ENCODE measurements around the gene COX19. TPM values are rescaled to one million over a fixed set of nuclear protein-coding genes. Genes with fewer than 3 reads are reported as not detected.

Gene COX19
- total and polyA plus RNA-seq, 2 of the 13 experiments (the other 11 are each of a cell fraction or from before 2014, with no cell fraction given): 11.5 to 21.7 TPM

DNA sequence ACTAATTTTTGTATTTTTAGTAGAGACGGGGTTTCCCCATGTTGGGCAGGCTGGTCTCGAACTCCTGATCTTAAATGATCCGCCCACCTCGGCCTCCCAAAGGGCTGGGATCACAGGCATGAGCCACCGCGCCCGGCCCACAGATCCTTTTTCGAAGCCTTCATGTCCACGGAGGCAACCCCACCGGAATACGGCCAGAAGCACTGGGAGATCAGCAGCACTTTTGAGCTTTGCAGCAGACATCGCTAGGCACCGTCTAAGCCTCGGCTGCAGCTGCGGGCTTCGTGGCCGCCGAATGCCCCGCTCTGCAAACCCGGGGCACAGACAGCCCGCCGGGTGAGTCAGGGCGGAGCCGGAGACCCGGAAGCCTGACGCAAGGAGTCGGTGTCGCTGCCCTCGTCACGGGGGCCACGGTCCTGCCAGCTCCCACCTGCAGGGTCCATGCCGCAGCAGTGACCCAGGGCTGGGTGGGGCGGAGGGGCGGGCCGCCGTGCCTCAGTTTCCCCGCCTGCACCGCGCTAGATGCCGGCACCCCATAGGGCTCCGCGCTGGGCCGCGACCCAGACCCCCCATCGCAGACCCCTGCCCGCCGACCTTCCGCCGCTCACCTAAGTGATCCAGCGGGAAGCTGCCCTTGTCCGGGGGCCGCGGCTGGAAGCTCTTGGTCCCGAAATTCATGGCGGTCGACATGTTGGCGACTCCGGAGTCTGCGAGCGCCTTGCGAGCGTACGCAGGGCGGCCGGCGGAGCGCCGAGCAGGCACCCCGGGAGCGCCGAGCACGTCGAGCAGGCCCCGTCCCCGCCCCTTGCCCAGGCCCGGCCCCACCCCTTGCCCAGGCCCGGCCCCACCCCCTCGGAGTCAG is at the start of gene COX19 (continued):
- peak; percentile 79 for TF ChIP-seq POLR2G (IDR thresholded peaks at IDR 0.05; ENCODE audit: low read depth, low read length)
- TF ChIP-seq, protein P1, sequence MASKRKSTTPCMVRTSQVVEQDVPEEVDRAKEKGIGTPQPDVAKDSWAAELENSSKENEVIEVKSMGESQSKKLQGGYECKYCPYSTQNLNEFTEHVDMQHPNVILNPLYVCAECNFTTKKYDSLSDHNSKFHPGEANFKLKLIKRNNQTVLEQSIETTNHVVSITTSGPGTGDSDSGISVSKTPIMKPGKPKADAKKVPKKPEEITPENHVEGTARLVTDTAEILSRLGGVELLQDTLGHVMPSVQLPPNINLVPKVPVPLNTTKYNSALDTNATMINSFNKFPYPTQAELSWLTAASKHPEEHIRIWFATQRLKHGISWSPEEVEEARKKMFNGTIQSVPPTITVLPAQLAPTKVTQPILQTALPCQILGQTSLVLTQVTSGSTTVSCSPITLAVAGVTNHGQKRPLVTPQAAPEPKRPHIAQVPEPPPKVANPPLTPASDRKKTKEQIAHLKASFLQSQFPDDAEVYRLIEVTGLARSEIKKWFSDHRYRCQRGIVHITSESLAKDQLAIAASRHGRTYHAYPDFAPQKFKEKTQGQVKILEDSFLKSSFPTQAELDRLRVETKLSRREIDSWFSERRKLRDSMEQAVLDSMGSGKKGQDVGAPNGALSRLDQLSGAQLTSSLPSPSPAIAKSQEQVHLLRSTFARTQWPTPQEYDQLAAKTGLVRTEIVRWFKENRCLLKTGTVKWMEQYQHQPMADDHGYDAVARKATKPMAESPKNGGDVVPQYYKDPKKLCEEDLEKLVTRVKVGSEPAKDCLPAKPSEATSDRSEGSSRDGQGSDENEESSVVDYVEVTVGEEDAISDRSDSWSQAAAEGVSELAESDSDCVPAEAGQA (IDR thresholded peaks at IDR 0.05; ENCODE audit: low read depth): peak; percentile 83
- TF ChIP-seq, protein P1 (CRISPR knock-in tag; IDR thresholded peaks at IDR 0.05; ENCODE audit: borderline replicate concordance): 0 out of 2 replicates have a peak, but pooled peaks have one; percentile 23
- no peak; the same call in 1 of the 2 replicates for TF ChIP-seq NRL (CRISPR knock-in tag; IDR thresholded peaks at IDR 0.05; ENCODE audit: borderline replicate concordance)
- no peak for TF ChIP-seq SP1 (IDR thresholded peaks at IDR 0.05)
- peak; percentile 91 for TF ChIP-seq SP1 (CRISPR knock-in tag; IDR thresholded peaks at IDR 0.05)
- TF ChIP-seq ZNF691 (CRISPR knock-in tag; IDR thresholded peaks at IDR 0.05; ENCODE audit: borderline replicate concordance, low read depth): peak; percentile 95
- TF ChIP-seq ZNF615 (CRISPR knock-in tag; IDR thresholded peaks at IDR 0.05; ENCODE audit: borderline replicate concordance): 0 out of 2 replicates have a peak, but pooled peaks have one; percentile 37
- peak; percentile 35; the same call in 1 of the 2 replicates for TF ChIP-seq ZNF619 (CRISPR knock-in tag; IDR thresholded peaks at IDR 0.05)
- TF ChIP-seq ZNF18 (CRISPR knock-in tag; IDR thresholded peaks at IDR 0.05; ENCODE audit: insufficient replicate concordance): peak; percentile 26
- TF ChIP-seq, protein P2, sequence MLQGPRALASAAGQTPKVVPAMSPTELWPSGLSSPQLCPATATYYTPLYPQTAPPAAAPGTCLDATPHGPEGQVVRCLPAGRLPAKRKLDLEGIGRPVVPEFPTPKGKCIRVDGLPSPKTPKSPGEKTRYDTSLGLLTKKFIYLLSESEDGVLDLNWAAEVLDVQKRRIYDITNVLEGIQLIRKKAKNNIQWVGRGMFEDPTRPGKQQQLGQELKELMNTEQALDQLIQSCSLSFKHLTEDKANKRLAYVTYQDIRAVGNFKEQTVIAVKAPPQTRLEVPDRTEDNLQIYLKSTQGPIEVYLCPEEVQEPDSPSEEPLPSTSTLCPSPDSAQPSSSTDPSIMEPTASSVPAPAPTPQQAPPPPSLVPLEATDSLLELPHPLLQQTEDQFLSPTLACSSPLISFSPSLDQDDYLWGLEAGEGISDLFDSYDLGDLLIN (CRISPR knock-in tag; IDR thresholded peaks at IDR 0.05; ENCODE audit: borderline replicate concordance): no peak
- no peak for TF ChIP-seq MEIS2 (CRISPR knock-in tag; IDR thresholded peaks at IDR 0.05)
- 0 out of 2 replicates have a peak, but pooled peaks have one; percentile 94 for TF ChIP-seq FOXO4 (CRISPR knock-in tag; conservative IDR thresholded peaks at IDR 0.05)
- peak; percentile 77; the same call in 1 of the 2 replicates for TF ChIP-seq ZNF776 (CRISPR knock-in tag; IDR thresholded peaks at IDR 0.05)
- TF ChIP-seq PCBP2 (optimal IDR thresholded peaks at IDR 0.05; ENCODE audit: low read depth, low read length, poor library complexity, severe bottlenecking): no peak
- peak; percentile 90 for TF ChIP-seq GATAD1 (CRISPR knock-in tag; IDR thresholded peaks at IDR 0.05)
